CD4-positive, alpha-beta memory T cell (primary cell): ENCODE results near the gene LACC1. TPM values are rescaled to one million over a fixed set of nuclear protein-coding genes. Genes with fewer than 3 reads are reported as not detected.

Experiments
- CTCF ChIA-PET: fragments of 350-600 bp; sonication (Branson Sonifier 250); formaldehyde crosslinking; loops from one replicate; lab custom pipeline; 2021; ENCODE audit warnings: inconsistent platforms; ENCODE audit not compliant: partially characterized antibody; lab: Charles Lee
- POLR2A ChIA-PET: fragments of 350-600 bp; sonication (Branson Sonifier 250); formaldehyde crosslinking; loops from one replicate; lab custom pipeline; 2021; ENCODE audit not compliant: partially characterized antibody; lab: Charles Lee
- DNase-seq, 5 donors: peaks; one replicate each; pipeline versions ENCODE4 v3.0.0 to v3.0.0-alpha.2; 2020 to 2022; ENCODE audit warnings: mixed read lengths in 1 of 5
- H3K27ac ChIP-seq: one replicate; pipeline ENCODE4 v1.7.0; 2013; ENCODE audit warnings: low read depth, low read length
- H3K27me3 ChIP-seq: 2 replicates; pipeline ENCODE4 v1.7.0; 2013; ENCODE audit warnings: mild to moderate bottlenecking, low read length, moderate library complexity; ENCODE audit not compliant: insufficient read depth
- H3K36me3 ChIP-seq: 2 replicates; pipeline ENCODE4 v1.7.0; 2013; ENCODE audit warnings: mild to moderate bottlenecking, low read length, moderate library complexity; ENCODE audit not compliant: insufficient read depth
- H3K4me1 ChIP-seq: 2 replicates; pipeline ENCODE4 v1.7.0; 2013; ENCODE audit warnings: mild to moderate bottlenecking, low read length, moderate library complexity; ENCODE audit not compliant: insufficient read depth
- H3K4me3 ChIP-seq, 2 donors: one replicate each; pipeline ENCODE4 v1.7.0; 2013; ENCODE audit warnings: low read length in 2 of 2, mild to moderate bottlenecking in 1 of 2
- H3K9me3 ChIP-seq, 2 donors: one replicate each; pipeline ENCODE4 v1.7.0; 2013; ENCODE audit warnings: low read length in 2 of 2, control low read depth in 1 of 2; ENCODE audit not compliant: control insufficient read depth in 1 of 2
- H3K27ac Mint-ChIP-seq, 7 donors: one replicate each; pipeline ENCODE4 v1.8.0; 2020 to 2021; ENCODE audit warnings: mixed read lengths in 7 of 7, mild to moderate bottlenecking in 6 of 7, inconsistent platforms in 3 of 7, moderate library complexity in 3 of 7
- H3K27me3 Mint-ChIP-seq, 2 donors: one replicate each; pipeline ENCODE4 v1.8.0; 2020 to 2021; ENCODE audit warnings: mixed read lengths in 2 of 2
- H3K36me3 Mint-ChIP-seq, 2 donors: one replicate each; pipeline ENCODE4 v1.8.0; 2020 to 2021; ENCODE audit warnings: mixed read lengths in 2 of 2, inconsistent platforms in 1 of 2, mild to moderate bottlenecking in 1 of 2
- H3K4me1 Mint-ChIP-seq, 4 donors: one replicate each; pipeline ENCODE4 v1.8.0; 2020 to 2021; ENCODE audit warnings: mixed read lengths in 4 of 4, mild to moderate bottlenecking in 1 of 4
- H3K4me3 Mint-ChIP-seq, 8 donors: one replicate each; pipeline ENCODE4 v1.8.0; 2020 to 2021; ENCODE audit warnings: mixed read lengths in 8 of 8, mild to moderate bottlenecking in 7 of 8, moderate library complexity in 6 of 8, inconsistent platforms in 3 of 8
- H3K9me3 Mint-ChIP-seq, 8 donors: one replicate each; pipeline ENCODE4 v1.8.0; 2020 to 2021; ENCODE audit warnings: mixed read lengths in 8 of 8, mild to moderate bottlenecking in 5 of 8, inconsistent platforms in 3 of 8, moderate library complexity in 1 of 8
- intact Hi-C: fragments of 100-400 bp; cut with micrococcal nuclease; formaldehyde crosslinking; loops from one replicate; pipeline ENCODE4 v1.15.1; 2023
- polyA plus RNA-seq, 2 donors: library from polyadenylated mRNA; unstranded; fragments of 300-500 nt; fragmentation: Illumina TruSeq; gene quantifications; one replicate each; pipeline ENCODE4 v1.2.3, GENCODE V29; 2021
- total RNA-seq, 2 experiments: library from RNA; stranded (reverse); gene quantifications; one replicate each; pipeline ENCODE4 v1.2.3, GENCODE V29; 2021

LACC1 gene
- total and polyA plus RNA-seq, 4 experiments from 2014 or later: 0.21 to 5.0 (median 2.6) TPM

DNA sequence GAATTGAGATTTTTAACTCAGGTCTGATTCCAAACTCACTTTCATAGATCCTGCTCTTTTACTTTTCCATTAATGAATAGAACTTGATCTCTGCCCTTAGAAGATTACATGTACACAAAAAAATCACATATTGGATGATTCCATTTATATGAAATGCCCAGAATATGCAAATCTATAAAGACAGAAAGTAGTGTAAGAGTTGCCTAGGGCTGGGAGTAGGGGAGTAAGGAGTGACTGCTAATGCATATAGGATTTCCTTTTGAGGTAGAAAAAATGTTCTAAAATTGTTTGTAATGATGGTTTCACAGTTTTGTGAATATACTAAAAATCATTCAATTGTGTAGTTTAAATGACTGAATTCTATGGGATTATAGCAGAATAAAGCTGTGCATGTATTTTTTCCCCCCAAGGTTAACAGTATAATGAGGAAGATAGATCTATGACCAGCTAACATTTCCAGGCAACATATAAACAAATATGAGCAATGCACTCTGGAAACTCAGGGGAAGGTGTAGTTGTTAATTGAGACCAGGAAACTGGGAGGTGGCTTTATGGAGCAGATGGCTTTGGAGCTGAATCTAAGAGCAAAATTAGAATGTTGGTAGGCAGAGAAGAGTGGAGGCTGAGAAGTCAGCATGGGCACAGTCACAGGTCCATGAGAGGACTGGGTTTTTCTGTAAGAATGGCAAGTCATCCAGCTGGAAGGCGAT lies 41.4 kb downstream of the LACC1 start:
- DNase-seq: no peak
- H3K9me3 Mint-ChIP-seq: no peaks in the 10 kb centered on the region
- no peak overlapping the region for H3K4me3 ChIP-seq
- H3K4me1 ChIP-seq: no peaks in the 10 kb centered on the region
- no peaks in the 10 kb centered on the region for H3K36me3 Mint-ChIP-seq
- H3K27me3 ChIP-seq: no peaks in the 10 kb centered on the region
- no peak overlapping the region for H3K27ac Mint-ChIP-seq
- H3K27me3 Mint-ChIP-seq: peaks cover 4 to 7% of the 10 kb centered on the region in 2 donors
- intact Hi-C loops: no loop called here
- ChIA-PET POLR2A (no interaction called here), CTCF (interaction anchor here (0.6 to 2.2 kb wide), 6 partner anchors 8 to 782 kb away, joined by 3 to 7 read pairs (median 3); no protein-coding TSS in a partner anchor)
- H3K4me3 Mint-ChIP-seq: no peak overlapping the region
- H3K9me3 ChIP-seq: no peaks in the 10 kb centered on the region
- H3K27ac ChIP-seq: no peak overlapping the region
- no peaks in the 10 kb centered on the region for H3K4me1 Mint-ChIP-seq
- no peaks in the 10 kb centered on the region for H3K36me3 ChIP-seq

DNA sequence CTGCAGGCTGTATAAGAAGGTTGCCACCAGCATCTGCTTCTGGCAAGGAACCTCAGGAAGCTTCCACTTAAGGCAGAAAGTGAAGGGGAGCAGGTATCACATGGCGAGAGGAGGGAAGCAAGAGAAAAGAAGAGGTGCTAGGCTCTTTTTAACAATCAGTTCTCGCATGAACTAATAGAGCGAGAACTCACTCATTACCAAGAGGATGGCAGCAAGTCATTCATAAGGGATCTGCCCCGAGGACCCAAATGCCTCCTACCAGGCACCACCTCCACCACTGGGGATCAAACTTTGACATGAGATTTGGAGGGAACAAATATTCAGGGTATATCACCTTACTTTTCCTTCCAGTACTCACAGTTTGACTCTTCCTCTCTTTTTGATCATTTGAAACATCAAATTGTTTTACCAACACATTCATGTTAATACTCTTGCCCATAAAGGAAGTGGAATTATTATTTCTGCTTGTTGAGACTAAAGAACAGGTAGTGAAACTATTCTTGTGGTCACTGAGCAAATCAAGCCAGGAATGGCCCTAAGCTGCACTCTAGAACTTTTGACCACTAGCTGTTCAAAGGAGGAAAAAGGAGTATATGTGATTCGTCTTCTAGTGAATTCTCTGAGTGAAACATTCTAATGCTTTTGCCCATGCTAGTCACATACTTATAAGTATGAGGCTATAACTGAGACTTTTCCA lies 45.0 kb downstream of the LACC1 start:
- no peak overlapping the region for H3K27ac ChIP-seq
- no peak overlapping the region for H3K4me3 ChIP-seq
- Mint-ChIP-seq H3K27me3 (peaks cover 4% of the 10 kb centered on the region in 2 donors), H3K27ac (no peak overlapping the region), H3K9me3 (no peaks in the 10 kb centered on the region), H3K4me1 (no peaks in the 10 kb centered on the region), H3K36me3 (no peaks in the 10 kb centered on the region), H3K4me3 (no peak overlapping the region)
- no peaks in the 10 kb centered on the region for H3K36me3 ChIP-seq
- no peaks in the 10 kb centered on the region for H3K9me3 ChIP-seq
- intact Hi-C loops: no loop called here
- ChIA-PET CTCF (interaction anchor here (1.0 to 2.1 kb wide), 2 partner anchors 10 to 16 kb away, joined by 3 to 5 read pairs; no protein-coding TSS in a partner anchor), POLR2A (no interaction called here)
- H3K4me1 ChIP-seq: no peaks in the 10 kb centered on the region
- no peaks in the 10 kb centered on the region for H3K27me3 ChIP-seq
- no peak for DNase-seq

DNA sequence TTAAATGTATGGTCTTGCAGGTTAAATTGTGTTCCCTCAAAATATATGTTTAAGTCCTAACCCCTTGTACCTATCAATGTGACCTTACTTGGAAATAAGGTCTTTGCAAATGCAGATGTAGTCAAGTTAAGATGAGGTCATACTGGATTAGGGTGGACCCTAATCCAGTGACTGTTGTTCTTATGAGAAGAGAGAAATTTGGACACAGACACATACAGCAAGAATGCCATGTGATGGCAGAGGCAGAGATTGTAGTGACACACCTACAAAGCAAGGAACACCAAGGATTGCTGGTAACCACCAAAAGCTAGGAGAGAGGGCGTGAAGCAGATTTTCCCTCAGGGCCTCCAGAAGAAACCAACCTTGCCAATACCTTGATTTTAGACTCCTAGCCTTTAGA lies 50.2 kb downstream of the LACC1 start:
- DNase-seq: no peak
- no peaks in the 10 kb centered on the region for H3K27me3 ChIP-seq
- no peaks in the 10 kb centered on the region for H3K4me1 ChIP-seq
- intact Hi-C loops: no loop called here
- no peak overlapping the region for H3K4me3 Mint-ChIP-seq
- H3K9me3 Mint-ChIP-seq: no peaks in the 10 kb centered on the region
- H3K27ac Mint-ChIP-seq: no peak overlapping the region
- H3K36me3 ChIP-seq: no peaks in the 10 kb centered on the region
- H3K27ac ChIP-seq: no peak overlapping the region
- no peaks in the 10 kb centered on the region for H3K36me3 Mint-ChIP-seq
- no peaks in the 10 kb centered on the region for H3K9me3 ChIP-seq
- H3K4me1 Mint-ChIP-seq: no peaks in the 10 kb centered on the region
- H3K4me3 ChIP-seq: no peak overlapping the region
- H3K27me3 Mint-ChIP-seq: peaks cover 2 to 4% of the 10 kb centered on the region in 2 donors
- POLR2A ChIA-PET: interaction anchor here (0.7 kb wide), 1 partner anchor 12 kb away, joined by 3 read pairs; no protein-coding TSS in a partner anchor
- CTCF ChIA-PET: interaction anchor here (0.9 kb wide), 1 partner anchor 21 kb away, joined by 3 read pairs; no protein-coding TSS in a partner anchor

DNA sequence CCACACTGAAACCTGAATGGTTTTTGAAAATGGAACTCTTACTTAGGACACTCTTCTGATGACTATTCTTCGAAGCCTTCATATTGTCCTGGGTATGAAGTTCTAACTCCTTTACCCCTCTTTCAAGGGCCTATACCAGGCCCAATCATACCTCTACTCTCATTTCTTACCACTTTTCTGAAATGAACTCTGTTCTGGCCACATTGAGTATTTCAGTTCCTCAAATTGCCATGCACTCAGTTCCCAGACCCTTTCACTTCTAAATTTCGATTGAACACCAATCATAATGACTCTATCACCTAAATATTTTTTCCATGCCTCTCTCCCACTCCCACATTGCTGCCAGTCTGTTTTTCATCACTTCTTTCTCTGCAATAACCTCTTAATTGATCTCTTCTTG lies 53.7 kb downstream of the LACC1 start:
- Mint-ChIP-seq H3K4me1 (no peaks in the 10 kb centered on the region), H3K27ac (no peak overlapping the region), H3K9me3 (no peaks in the 10 kb centered on the region), H3K27me3 (peaks cover 2 to 8% of the 10 kb centered on the region in 2 donors), H3K36me3 (no peaks in the 10 kb centered on the region), H3K4me3 (no peak overlapping the region)
- CTCF ChIA-PET: no interaction called here
- H3K4me1 ChIP-seq: no peaks in the 10 kb centered on the region
- no peaks in the 10 kb centered on the region for H3K36me3 ChIP-seq
- POLR2A ChIA-PET: no interaction called here
- H3K27ac ChIP-seq: no peak overlapping the region
- no peaks in the 10 kb centered on the region for H3K9me3 ChIP-seq
- DNase-seq: no peak
- H3K27me3 ChIP-seq: no peaks in the 10 kb centered on the region
- H3K4me3 ChIP-seq: no peak overlapping the region
- intact Hi-C loops: no loop called here

DNA sequence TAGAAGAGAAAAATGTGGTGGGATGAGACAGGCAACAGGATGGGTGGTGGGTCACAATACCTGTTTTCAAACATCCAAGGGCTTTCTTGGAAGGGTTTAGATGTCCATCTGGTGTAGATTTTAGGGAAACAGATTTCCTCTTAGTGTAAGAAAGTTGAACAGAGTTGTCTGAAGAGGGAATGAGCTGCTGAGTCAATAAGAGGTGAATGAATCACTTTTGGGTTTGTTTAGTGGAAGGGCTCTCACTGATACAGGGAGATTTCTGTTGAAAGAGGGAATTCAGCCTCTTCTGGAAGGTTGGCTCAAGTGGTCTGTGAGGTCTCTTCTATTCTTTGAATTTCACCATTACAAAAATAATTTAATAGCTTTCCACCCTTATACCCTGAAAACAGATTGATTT lies 54.6 kb downstream of the LACC1 start:
- H3K27me3 Mint-ChIP-seq: peaks cover 2 to 8% of the 10 kb centered on the region in 2 donors
- ChIA-PET POLR2A (no interaction called here), CTCF (no interaction called here)
- no peak overlapping the region for H3K27ac Mint-ChIP-seq
- H3K4me3 Mint-ChIP-seq: no peak overlapping the region
- Histone ChIP-seq H3K9me3 (no peaks in the 10 kb centered on the region), H3K27me3 (no peaks in the 10 kb centered on the region), H3K4me3 (no peak overlapping the region), H3K4me1 (no peaks in the 10 kb centered on the region), H3K36me3 (no peaks in the 10 kb centered on the region), H3K27ac (no peak overlapping the region)
- intact Hi-C loops: no loop called here
- DNase-seq: no peak
- no peaks in the 10 kb centered on the region for H3K4me1 Mint-ChIP-seq
- H3K36me3 Mint-ChIP-seq: no peaks in the 10 kb centered on the region
- no peaks in the 10 kb centered on the region for H3K9me3 Mint-ChIP-seq

DNA sequence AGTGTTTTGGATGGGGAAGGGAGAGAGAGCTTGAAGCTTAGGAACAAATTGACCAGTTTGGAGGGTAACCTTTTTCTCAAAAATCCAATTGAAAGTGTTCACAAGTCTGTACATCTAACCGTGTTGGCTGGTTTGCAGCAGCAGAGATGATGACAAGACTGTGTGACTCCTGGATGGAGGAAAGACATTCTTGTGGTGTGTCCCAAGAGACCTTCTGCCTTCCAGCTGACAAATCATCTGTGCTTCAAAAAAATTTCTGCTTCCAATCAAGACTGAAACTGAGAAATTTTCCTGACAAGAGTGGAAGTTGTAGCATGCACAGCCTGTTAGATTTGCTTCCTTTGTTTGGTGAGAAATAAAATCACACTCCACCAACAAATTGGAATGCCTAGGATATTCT lies 56.2 kb downstream of the LACC1 start:
- no peaks in the 10 kb centered on the region for H3K9me3 ChIP-seq
- Mint-ChIP-seq H3K27ac (no peak overlapping the region), H3K4me3 (no peak overlapping the region), H3K36me3 (no peaks in the 10 kb centered on the region), H3K27me3 (peaks cover 3 to 8% of the 10 kb centered on the region in 2 donors), H3K4me1 (no peaks in the 10 kb centered on the region), H3K9me3 (no peaks in the 10 kb centered on the region)
- H3K4me1 ChIP-seq: no peaks in the 10 kb centered on the region
- CTCF ChIA-PET: no interaction called here
- H3K4me3 ChIP-seq: no peak overlapping the region
- POLR2A ChIA-PET: no interaction called here
- H3K36me3 ChIP-seq: no peaks in the 10 kb centered on the region
- no peak for DNase-seq
- H3K27ac ChIP-seq: no peak overlapping the region
- no peaks in the 10 kb centered on the region for H3K27me3 ChIP-seq
- intact Hi-C loops: no loop called here

DNA sequence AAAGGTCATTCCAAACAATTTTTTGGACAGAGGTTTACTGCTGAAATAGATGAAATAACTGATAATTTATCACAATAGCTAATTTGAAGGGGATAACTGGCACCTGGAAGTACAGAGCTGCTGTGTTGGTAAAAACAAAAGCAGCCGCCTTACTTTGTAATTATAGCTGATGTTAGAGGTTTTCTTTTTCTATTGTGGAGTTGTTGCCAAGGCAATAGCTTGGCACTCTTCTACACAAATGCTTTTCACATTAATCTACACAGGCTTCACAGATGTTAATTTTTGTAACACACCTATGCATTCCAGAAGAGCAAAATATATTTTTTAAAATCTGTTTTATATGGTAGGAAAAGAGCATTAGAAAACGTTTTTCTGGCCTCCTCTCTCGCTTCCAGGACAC lies 56.9 kb downstream of the LACC1 start:
- Histone ChIP-seq H3K9me3 (no peaks in the 10 kb centered on the region), H3K27me3 (no peaks in the 10 kb centered on the region), H3K27ac (no peak overlapping the region), H3K36me3 (no peaks in the 10 kb centered on the region), H3K4me3 (no peak overlapping the region), H3K4me1 (no peaks in the 10 kb centered on the region)
- ChIA-PET CTCF (no interaction called here), POLR2A (no interaction called here)
- no peaks in the 10 kb centered on the region for H3K36me3 Mint-ChIP-seq
- H3K27ac Mint-ChIP-seq: no peak overlapping the region
- intact Hi-C loops: no loop called here
- H3K4me1 Mint-ChIP-seq: no peaks in the 10 kb centered on the region
- peaks cover 3 to 8% of the 10 kb centered on the region in 2 donors for H3K27me3 Mint-ChIP-seq
- DNase-seq: no peak
- no peak overlapping the region for H3K4me3 Mint-ChIP-seq
- H3K9me3 Mint-ChIP-seq: no peaks in the 10 kb centered on the region
